ENCODE data around the gene PCDHA4.

DNA sequence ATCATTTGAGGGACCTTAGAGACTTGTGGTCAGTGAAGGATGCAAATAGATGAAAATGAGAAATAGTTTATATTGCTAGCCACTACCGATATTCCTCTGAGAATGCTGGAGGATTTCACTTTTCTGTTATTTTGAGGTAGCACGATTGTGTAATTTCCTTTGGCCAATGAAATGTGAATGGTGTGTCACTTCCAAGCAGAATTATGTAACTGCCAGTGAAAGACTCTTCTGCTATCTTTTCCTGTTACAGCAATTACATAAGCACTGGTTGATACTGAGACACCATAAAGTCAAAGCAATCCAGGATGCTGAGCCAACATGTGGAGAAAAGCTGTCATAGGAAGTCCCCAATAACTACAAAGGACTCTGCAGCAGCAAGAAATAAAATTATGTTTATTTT, 15.8 kb upstream of the PCDHA4 start:
- TF ChIP-seq POLR2A (IDR thresholded peaks at IDR 0.05) = no peak
- TF ChIP-seq, protein P1, sequence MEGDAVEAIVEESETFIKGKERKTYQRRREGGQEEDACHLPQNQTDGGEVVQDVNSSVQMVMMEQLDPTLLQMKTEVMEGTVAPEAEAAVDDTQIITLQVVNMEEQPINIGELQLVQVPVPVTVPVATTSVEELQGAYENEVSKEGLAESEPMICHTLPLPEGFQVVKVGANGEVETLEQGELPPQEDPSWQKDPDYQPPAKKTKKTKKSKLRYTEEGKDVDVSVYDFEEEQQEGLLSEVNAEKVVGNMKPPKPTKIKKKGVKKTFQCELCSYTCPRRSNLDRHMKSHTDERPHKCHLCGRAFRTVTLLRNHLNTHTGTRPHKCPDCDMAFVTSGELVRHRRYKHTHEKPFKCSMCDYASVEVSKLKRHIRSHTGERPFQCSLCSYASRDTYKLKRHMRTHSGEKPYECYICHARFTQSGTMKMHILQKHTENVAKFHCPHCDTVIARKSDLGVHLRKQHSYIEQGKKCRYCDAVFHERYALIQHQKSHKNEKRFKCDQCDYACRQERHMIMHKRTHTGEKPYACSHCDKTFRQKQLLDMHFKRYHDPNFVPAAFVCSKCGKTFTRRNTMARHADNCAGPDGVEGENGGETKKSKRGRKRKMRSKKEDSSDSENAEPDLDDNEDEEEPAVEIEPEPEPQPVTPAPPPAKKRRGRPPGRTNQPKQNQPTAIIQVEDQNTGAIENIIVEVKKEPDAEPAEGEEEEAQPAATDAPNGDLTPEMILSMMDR (IDR thresholded peaks at IDR 0.05) = no peak

All from upper lobe of left lung (tissue), 4 donors.